ENCODE data around the gene GNG12. TPM values are rescaled to one million over a fixed set of nuclear protein-coding genes. Genes with fewer than 3 reads are reported as not detected.

Gene GNG12
- total and polyA plus RNA-seq, 9 of the 15 experiments (the other 6 are each of a cell fraction or from before 2014, with no cell fraction given), result 2.6 to 6.0 (median 4.1) TPM

GRCh38 chr1:67685558-67686266, 147.6 kb downstream of the GNG12 start (continued):
- TF ChIP-seq, protein P1, sequence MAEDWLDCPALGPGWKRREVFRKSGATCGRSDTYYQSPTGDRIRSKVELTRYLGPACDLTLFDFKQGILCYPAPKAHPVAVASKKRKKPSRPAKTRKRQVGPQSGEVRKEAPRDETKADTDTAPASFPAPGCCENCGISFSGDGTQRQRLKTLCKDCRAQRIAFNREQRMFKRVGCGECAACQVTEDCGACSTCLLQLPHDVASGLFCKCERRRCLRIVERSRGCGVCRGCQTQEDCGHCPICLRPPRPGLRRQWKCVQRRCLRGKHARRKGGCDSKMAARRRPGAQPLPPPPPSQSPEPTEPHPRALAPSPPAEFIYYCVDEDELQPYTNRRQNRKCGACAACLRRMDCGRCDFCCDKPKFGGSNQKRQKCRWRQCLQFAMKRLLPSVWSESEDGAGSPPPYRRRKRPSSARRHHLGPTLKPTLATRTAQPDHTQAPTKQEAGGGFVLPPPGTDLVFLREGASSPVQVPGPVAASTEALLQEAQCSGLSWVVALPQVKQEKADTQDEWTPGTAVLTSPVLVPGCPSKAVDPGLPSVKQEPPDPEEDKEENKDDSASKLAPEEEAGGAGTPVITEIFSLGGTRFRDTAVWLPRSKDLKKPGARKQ (CRISPR knock-in tag; IDR thresholded peaks at IDR 0.05), result no peak
- TF ChIP-seq, protein P2, sequence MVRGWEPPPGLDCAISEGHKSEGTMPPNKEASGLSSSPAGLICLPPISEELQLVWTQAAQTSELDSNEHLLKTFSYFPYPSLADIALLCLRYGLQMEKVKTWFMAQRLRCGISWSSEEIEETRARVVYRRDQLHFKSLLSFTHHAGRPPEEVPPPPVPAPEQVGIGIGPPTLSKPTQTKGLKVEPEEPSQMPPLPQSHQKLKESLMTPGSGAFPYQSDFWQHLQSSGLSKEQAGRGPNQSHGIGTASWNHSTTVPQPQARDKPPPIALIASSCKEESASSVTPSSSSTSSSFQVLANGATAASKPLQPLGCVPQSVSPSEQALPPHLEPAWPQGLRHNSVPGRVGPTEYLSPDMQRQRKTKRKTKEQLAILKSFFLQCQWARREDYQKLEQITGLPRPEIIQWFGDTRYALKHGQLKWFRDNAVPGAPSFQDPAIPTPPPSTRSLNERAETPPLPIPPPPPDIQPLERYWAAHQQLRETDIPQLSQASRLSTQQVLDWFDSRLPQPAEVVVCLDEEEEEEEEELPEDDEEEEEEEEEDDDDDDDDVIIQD (CRISPR knock-in tag; IDR thresholded peaks at IDR 0.05), result no peak
- TF ChIP-seq ETS1 (conservative IDR thresholded peaks at IDR 0.05; ENCODE audit: control insufficient read depth, low read depth, low read length) (no peak), PPARD (CRISPR knock-in tag; IDR thresholded peaks at IDR 0.05) (no peak), CAMTA2 (CRISPR knock-in tag; conservative IDR thresholded peaks at IDR 0.05) (no peak), ZNF274 (IDR thresholded peaks at IDR 0.05; ENCODE audit: borderline replicate concordance, low read depth, low read length) (no peak), ZNF431 (CRISPR knock-in tag; IDR thresholded peaks at IDR 0.05) (no peak; the same call in none of the 2 replicates), TAF9B (IDR thresholded peaks at IDR 0.05; ENCODE audit: partially characterized antibody) (no peak), ZNF830 (CRISPR knock-in tag; IDR thresholded peaks at IDR 0.05) (no peak), NONO (IDR thresholded peaks at IDR 0.05; ENCODE audit: low read depth in 2 of 2, low read length in 1 of 2) (0 out of 4 replicates have a peak, but pooled peaks of 1 of the 2 experiments have one; percentile 23), ZSCAN32 (CRISPR knock-in tag; IDR thresholded peaks at IDR 0.05) (0 out of 2 replicates have a peak, but pooled peaks have one; percentile 7), AFF1 (IDR thresholded peaks at IDR 0.05; ENCODE audit: low read depth in 1 of 2, partially characterized antibody in 2 of 2) (peak in 1 of 2 experiments; percentile 13), TEAD2 (tag; IDR thresholded peaks at IDR 0.05) (no peak), RCOR1 (IDR thresholded peaks at IDR 0.05; ENCODE audit: borderline replicate concordance in 1 of 2, low read depth in 2 of 2, low read length in 2 of 2) (no peak), ESRRB (CRISPR knock-in tag; IDR thresholded peaks at IDR 0.05; ENCODE audit: borderline replicate concordance) (no peak), ZBTB12 (CRISPR knock-in tag; IDR thresholded peaks at IDR 0.05) (no peak), FOXK1 (CRISPR knock-in tag; IDR thresholded peaks at IDR 0.05; ENCODE audit: borderline replicate concordance) (no peak)

All from K562 (cell line).